Measurements from ENCODE around the gene TADA2B.

DNA sequence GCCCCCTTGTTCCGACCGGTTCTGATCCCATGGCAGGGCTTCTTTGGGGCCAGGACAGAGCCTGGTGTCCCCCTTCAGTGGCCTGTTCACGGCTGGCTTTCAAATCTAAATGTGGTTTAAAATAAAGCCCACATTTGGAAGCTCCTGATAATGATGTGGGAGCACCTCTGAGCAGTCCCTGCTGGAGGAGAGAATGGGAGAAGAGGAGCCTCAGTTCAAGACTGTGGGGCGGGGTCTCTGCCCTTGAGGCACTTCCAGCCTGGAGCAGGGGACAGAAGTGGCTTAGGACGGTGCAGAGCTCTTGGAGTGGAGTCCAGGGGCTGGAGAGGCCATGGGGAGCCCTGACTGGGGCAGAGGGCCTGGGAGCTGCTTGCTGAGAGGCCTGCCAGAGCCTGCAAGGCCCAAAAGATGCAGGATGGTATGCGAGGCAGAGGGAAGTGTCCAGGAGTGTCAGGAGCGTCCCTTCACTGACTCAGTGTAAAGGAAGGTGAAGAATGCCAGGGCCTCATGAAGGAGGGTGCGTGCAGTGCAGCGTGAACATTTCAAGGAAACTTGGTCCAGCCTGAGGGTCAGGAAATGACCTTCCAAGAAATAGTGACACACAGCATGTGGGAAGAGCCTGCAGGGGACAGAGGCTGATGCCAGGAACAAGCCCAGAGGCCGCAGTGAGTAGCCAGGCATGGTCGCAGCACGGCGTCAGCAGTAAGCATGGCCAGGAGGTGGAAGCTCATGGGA is 21.1 kb upstream of the TADA2B start:
- no peak for TF ChIP-seq EZH2phosphoT487 (IDR thresholded peaks at IDR 0.05; ENCODE audit: low read depth)
- TF ChIP-seq, protein P1, sequence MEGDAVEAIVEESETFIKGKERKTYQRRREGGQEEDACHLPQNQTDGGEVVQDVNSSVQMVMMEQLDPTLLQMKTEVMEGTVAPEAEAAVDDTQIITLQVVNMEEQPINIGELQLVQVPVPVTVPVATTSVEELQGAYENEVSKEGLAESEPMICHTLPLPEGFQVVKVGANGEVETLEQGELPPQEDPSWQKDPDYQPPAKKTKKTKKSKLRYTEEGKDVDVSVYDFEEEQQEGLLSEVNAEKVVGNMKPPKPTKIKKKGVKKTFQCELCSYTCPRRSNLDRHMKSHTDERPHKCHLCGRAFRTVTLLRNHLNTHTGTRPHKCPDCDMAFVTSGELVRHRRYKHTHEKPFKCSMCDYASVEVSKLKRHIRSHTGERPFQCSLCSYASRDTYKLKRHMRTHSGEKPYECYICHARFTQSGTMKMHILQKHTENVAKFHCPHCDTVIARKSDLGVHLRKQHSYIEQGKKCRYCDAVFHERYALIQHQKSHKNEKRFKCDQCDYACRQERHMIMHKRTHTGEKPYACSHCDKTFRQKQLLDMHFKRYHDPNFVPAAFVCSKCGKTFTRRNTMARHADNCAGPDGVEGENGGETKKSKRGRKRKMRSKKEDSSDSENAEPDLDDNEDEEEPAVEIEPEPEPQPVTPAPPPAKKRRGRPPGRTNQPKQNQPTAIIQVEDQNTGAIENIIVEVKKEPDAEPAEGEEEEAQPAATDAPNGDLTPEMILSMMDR (IDR thresholded peaks at IDR 0.05; ENCODE audit: low read depth, low read length): no peak
